HG03095 (cell line): Measurements from ENCODE around the gene HOXC11.

Experiments
- ATAC-seq: cut with Tn5 transposase; IDR thresholded peaks from one replicate; pipeline ENCODE4 v1.9.1; 2021; ENCODE audit warnings: moderate library complexity; ENCODE audit not compliant: unreplicated experiment

The HOXC11 gene

GRCh38 chr12:53996240-53997203, 23.6 kb downstream of the HOXC11 start:
- ATAC-seq, result no peak

GRCh38 chr12:53997204-53998109, 24.5 kb downstream of the HOXC11 start:
- ATAC-seq, result no peak

- no peak for ATAC-seq
Observed at GRCh38 chr12:53998110-53998899, 25.4 kb downstream of the HOXC11 start.

- ATAC-seq, result no peak
Observed at GRCh38 chr12:53998900-53999236, 25.9 kb downstream of the HOXC11 start.

- ATAC-seq, result no peak
Observed at GRCh38 chr12:53999559-54000115, 26.7 kb downstream of the HOXC11 start.

GRCh38 chr12:54000116-54001114, 27.5 kb downstream of the HOXC11 start, which contains the start of gene HOXC9:
TSS of gene HOXC9 (plus strand) at chr12:54000161. CDS start at chr12:54000189, 28 bp downstream.
- ATAC-seq, result no peak

- no peak for ATAC-seq
Observed at GRCh38 chr12:54001283-54002187, 28.6 kb downstream of the HOXC11 start.

GRCh38 chr12:54002278-54002914, 29.5 kb downstream of the HOXC11 start:
- ATAC-seq, result no peak

GRCh38 chr12:54002915-54003389, 30.0 kb downstream of the HOXC11 start:
- ATAC-seq, result no peak

- no peak for ATAC-seq
Observed at GRCh38 chr12:54003625-54004024, 30.7 kb downstream of the HOXC11 start.

- no peak for ATAC-seq
Observed at GRCh38 chr12:54004063-54004840, 31.3 kb downstream of the HOXC11 start.

GRCh38 chr12:54004841-54005530, 32.1 kb downstream of the HOXC11 start:
- no peak for ATAC-seq

- no peak for ATAC-seq
Observed at GRCh38 chr12:54005531-54005852, 32.6 kb downstream of the HOXC11 start.

- ATAC-seq, result peak; percentile 69
Observed at GRCh38 chr12:54005853-54006558, 33.1 kb downstream of the HOXC11 start.

GRCh38 chr12:54006559-54007220, 33.8 kb downstream of the HOXC11 start:
- no peak for ATAC-seq
